Left ventricle myocardium superior (tissue), 1 donor: Measurements from ENCODE around the gene CELF4. TPM values are rescaled to one million over a fixed set of nuclear protein-coding genes. Genes with fewer than 3 reads are reported as not detected.
A peak's percentile ranks its signal among the peaks of the same experiment; 100 is the strongest.

Source experiments
- ATAC-seq: fragments of 200-7000 bp; cut with Tn5 transposase; one replicate; pipeline ENCODE4 v1.9.1; 2020; ENCODE audit warnings: mild to moderate bottlenecking, moderate library complexity
- DNase-seq: peaks from one replicate; pipeline ENCODE4 v3.0.0-alpha.2; 2020
- intact Hi-C: fragments of 100-400 bp; cut with micrococcal nuclease; formaldehyde crosslinking; loops from one replicate; pipeline ENCODE4 v1.11.0; 2022
- long read RNA-seq: library from polyadenylated mRNA; unstranded; transcript quantifications from one replicate; pipeline ENCODE4 v2.0.0, GENCODE V29; 2021
- total RNA-seq: library from RNA; stranded (reverse); fragmentation: NEBNext Ultra II Directional; extraction: Animal tissue kit (Norgen Biotek cat#: 25700); gene quantifications from one replicate; pipeline ENCODE4 v1.2.1, GENCODE V29; 2021
- donor health status: DM: no; HTN: yes; CAD: no; lungs with severe emphysema.

The CELF4 gene
- 0.52 TPM for total RNA-seq
- long read RNA-seq, partial matches to known transcripts: 0 of 1 reads
- long read RNA-seq, other reads (novel, unspliced or antisense): 0 of 1 reads

- DNase-seq (no peak), ATAC-seq (peak; percentile 54)
- intact Hi-C loops: no loop called here
Measured at GRCh38 chr18:37565101-37565976, at the start of gene CELF4. TSS of gene CELF4 (minus strand) at chr18:37565798.

GRCh38 chr18:37613253-37613565, 47.6 kb upstream of the CELF4 start:
- ATAC-seq (no peak), DNase-seq (no peak)
- intact Hi-C loops: no loop called here

- DNase-seq: no peak
- peak; percentile 36 for ATAC-seq
- intact Hi-C loops: no loop called here
Measured at GRCh38 chr18:37612524-37613252, 47.1 kb upstream of the CELF4 start.

- intact Hi-C loops: no loop called here
- ATAC-seq (no peak), DNase-seq (no peak)
Measured at GRCh38 chr18:37611614-37612279, 46.1 kb upstream of the CELF4 start.

GRCh38 chr18:37608876-37609275, 43.3 kb upstream of the CELF4 start:
- intact Hi-C loops: no loop called here
- no peak for ATAC-seq
- no peak for DNase-seq

GRCh38 chr18:37607281-37607680, 41.7 kb upstream of the CELF4 start:
- intact Hi-C loops: no loop called here
- DNase-seq (no peak), ATAC-seq (no peak)

- DNase-seq (no peak), ATAC-seq (peak; percentile 30)
- intact Hi-C loops: no loop called here
Measured at GRCh38 chr18:37604032-37604431, 38.4 kb upstream of the CELF4 start.

GRCh38 chr18:37598966-37599896, 33.6 kb upstream of the CELF4 start:
- no peak for ATAC-seq
- no peak for DNase-seq
- intact Hi-C loops: no loop called here

- DNase-seq (no peak), ATAC-seq (no peak)
- intact Hi-C loops: no loop called here
Measured at GRCh38 chr18:37598396-37598795, 32.8 kb upstream of the CELF4 start.

GRCh38 chr18:37590346-37590745, 24.7 kb upstream of the CELF4 start:
- DNase-seq: no peak
- ATAC-seq: no peak
- intact Hi-C loops: no loop called here

GRCh38 chr18:37588289-37588688, 22.7 kb upstream of the CELF4 start:
- intact Hi-C loops: no loop called here

GRCh38 chr18:37586656-37587225, 21.1 kb upstream of the CELF4 start:
- no peak for DNase-seq
- intact Hi-C loops: no loop called here
- ATAC-seq: no peak

More at GRCh38 chr18:37588289-37588688, 22.7 kb upstream of the CELF4 start:
- ATAC-seq (no peak), DNase-seq (no peak)

GRCh38 chr18:37584952-37585695, 19.5 kb upstream of the CELF4 start:
- ATAC-seq: no peak
- no peak for DNase-seq
- intact Hi-C loops: no loop called here

- DNase-seq (no peak), ATAC-seq (no peak)
- intact Hi-C loops: no loop called here
Measured at GRCh38 chr18:37584217-37584616, 18.6 kb upstream of the CELF4 start.

- intact Hi-C loops: no loop called here
- no peak for DNase-seq
- ATAC-seq: no peak
Measured at GRCh38 chr18:37582261-37582660, 16.7 kb upstream of the CELF4 start.

- DNase-seq (no peak), ATAC-seq (no peak)
- intact Hi-C loops: no loop called here
Measured at GRCh38 chr18:37578886-37579513, 13.4 kb upstream of the CELF4 start.

- DNase-seq (no peak), ATAC-seq (no peak)
- intact Hi-C loops: no loop called here
Measured at GRCh38 chr18:37578182-37578678, 12.6 kb upstream of the CELF4 start.
